Camera-type eye (tissue), 1 donor: ENCODE results near the gene HOTAIR. TPM values are rescaled to one million over a fixed set of nuclear protein-coding genes. Genes with fewer than 3 reads are reported as not detected.

Experiments used
- total RNA-seq: library from RNA; depleted of rRNA; stranded (reverse); fragments of >200 nt; gene quantifications from one replicate; pipeline ENCODE4 v1.2.3, GENCODE V29; 2014

The HOTAIR gene
- not detected for total RNA-seq

GRCh38 chr12:53974084-53975063 lies at the start of gene HOTAIR:
TSS of gene HOTAIR (minus strand) at chr12:53974954.

GRCh38 chr12:54000116-54001114 lies 25.7 kb upstream of the HOTAIR start, which contains the start of gene HOXC9:
TSS of gene HOXC9 (plus strand) at chr12:54000161. CDS start at chr12:54000189, 28 bp downstream.

GRCh38 chr12:53984901-53985691 lies 10.3 kb upstream of the HOTAIR start, which contains the start of gene HOXC10:
TSS of gene HOXC10 (plus strand) at chr12:53985146. CDS start at chr12:53985260, 114 bp downstream.

GRCh38 chr12:53972722-53973235 lies 2.0 kb downstream of the HOTAIR start, which contains the start of gene HOXC11:
TSS of gene HOXC11 (plus strand) at chr12:53973126. CDS start at chr12:53973242, 116 bp downstream.

GRCh38 chr12:53954694-53955035 lies 20.1 kb downstream of the HOTAIR start, which contains the start of gene HOXC12:
TSS of gene HOXC12 (plus strand) at chr12:53954903. CDS start at chr12:53954930, 27 bp downstream.

GRCh38 chr12:53938326-53939140 lies 36.2 kb downstream of the HOTAIR start, which contains the start of gene HOXC13:
TSS of gene HOXC13 (plus strand) at chr12:53938831. CDS start at chr12:53938907, 76 bp downstream.

Other genes starting within 250 kb of the HOTAIR start
- gene CALCOCO1, start 247.5 kb downstream of the HOTAIR start, total RNA-seq: 168 TPM
- gene CISTR, start 223.0 kb downstream of the HOTAIR start, total RNA-seq: not detected
- not detected for gene HOXC13, start 36.1 kb downstream of the HOTAIR start, total RNA-seq
- not detected for gene HOXC12, start 20.1 kb downstream of the HOTAIR start, total RNA-seq
- gene HOXC11, start 1.8 kb downstream of the HOTAIR start, total RNA-seq: not detected
- gene HOXC10, start 10.2 kb upstream of the HOTAIR start, total RNA-seq: not detected
- gene HOXC9, start 25.2 kb upstream of the HOTAIR start, total RNA-seq: not detected
- not detected for gene HOXC8, start 34.0 kb upstream of the HOTAIR start, total RNA-seq
- not detected for gene HOXC6, start 53.5 kb upstream of the HOTAIR start, total RNA-seq
- gene HOXC5, start 58.1 kb upstream of the HOTAIR start, total RNA-seq: not detected
- gene HOXC4, start 78.9 kb upstream of the HOTAIR start, total RNA-seq: not detected
- gene SMUG1, start 214.0 kb upstream of the HOTAIR start, total RNA-seq: 35.5 TPM